Stimulated activated CD4-positive, alpha-beta T cell treated with anti-CD3 and anti-CD28 coated beads, Interleukin-1b, Interleukin-23, amount 100 ng/mL, for 48 hours (primary cell): Measurements from ENCODE around the gene TRIM24.
"Not testable (repeated sequence)": the region's sequence is repeated elsewhere in the genome, so short reads cannot be mapped to it uniquely, and the experiment has no call there.

Experiments
- DNase-seq: peaks from one replicate; pipeline ENCODE4 v3.0.0-alpha.2; 2020

The TRIM24 gene

GRCh38 chr7:138499340-138499739 lies 39.3 kb downstream of the TRIM24 start:
- DNase-seq, result no peak

GRCh38 chr7:138500303-138500702 lies 40.2 kb downstream of the TRIM24 start:
- not testable (repeated sequence) for DNase-seq

GRCh38 chr7:138500892-138501291 lies 40.8 kb downstream of the TRIM24 start:
- DNase-seq, result no peak

- DNase-seq, result no peak
These were observed 42.1 kb downstream of the TRIM24 start for GRCh38 chr7:138502023-138502767.

GRCh38 chr7:138505361-138505873 lies 45.4 kb downstream of the TRIM24 start:
- no peak for DNase-seq

DNA sequence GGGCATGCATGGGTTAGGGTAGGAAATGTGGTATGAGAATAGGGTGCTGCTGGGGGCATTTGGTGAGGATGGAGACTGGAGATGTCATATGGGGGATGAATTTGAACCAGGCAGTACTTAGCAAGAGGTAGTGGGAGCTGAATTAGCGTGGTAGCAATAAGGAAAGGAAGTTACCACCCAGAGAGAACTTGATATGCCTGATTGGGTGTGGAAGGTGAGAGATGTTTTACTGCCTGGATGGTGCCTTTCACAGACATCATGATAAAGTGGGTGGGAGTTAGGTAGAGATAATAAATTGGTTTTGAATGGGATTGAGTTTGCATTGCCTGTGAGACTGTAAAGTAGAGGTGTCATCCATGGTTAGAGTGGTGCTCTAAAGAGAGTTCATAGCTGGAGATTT lies 46.7 kb downstream of the TRIM24 start:
- no peak for DNase-seq

GRCh38 chr7:138510003-138510402 lies 49.9 kb downstream of the TRIM24 start:
- no peak for DNase-seq

DNA sequence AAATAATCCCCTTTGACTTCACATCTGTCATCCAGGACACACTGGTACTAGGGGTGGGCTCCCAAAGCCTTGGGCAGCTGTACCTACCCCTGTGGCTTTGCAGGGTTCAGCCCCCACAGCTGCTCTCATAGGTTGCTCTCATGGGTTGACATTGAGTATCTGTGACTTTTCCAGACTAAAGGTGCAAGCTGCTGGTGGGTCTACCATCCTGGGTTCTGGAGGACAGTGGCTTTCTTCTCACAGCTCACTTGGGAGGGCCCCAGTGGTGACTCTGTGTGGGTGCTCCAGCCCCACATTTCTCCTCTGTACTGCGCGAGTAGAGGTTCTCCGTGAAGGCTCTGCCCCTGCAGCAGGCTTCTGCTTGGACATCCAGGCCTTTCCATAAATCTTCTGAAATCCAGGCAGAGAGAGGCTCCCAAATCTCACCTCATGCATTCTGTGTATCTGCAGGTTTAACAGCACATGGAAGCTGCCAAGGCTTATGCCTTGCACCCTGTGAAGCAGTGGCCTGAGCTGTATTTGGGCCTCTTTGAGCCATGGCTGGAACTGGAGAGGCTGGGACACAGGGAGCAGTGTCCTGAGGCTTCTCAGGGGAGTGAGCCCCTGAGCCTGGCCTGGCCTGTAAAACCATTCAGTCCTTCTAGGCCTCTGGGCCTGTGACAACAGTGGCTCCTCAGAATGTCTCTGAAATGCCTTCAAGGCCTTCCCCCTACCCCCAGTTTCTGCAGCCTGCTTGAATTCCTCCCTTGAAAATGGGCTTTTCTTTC lies 52.2 kb downstream of the TRIM24 start:
- DNase-seq, result no peak

DNA sequence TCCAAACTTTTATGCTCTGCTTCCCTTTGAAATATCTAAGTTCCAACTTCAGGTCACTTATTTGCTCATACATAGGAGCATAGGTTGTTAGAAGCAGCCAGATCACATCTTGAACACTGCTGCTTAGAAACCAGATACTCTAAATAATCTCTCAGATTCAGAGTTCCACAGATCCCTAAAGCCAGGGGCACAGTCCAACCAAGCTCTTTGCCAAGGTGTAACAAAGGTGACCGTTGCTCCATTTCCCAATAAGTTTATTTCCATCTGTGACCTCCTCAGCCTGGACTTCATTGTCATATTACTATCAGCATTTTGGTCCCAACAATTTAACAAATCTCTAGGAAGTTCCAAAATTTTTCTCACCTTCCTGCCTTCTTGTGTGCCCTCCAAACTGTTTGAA lies 52.8 kb downstream of the TRIM24 start:
- no peak for DNase-seq

DNA sequence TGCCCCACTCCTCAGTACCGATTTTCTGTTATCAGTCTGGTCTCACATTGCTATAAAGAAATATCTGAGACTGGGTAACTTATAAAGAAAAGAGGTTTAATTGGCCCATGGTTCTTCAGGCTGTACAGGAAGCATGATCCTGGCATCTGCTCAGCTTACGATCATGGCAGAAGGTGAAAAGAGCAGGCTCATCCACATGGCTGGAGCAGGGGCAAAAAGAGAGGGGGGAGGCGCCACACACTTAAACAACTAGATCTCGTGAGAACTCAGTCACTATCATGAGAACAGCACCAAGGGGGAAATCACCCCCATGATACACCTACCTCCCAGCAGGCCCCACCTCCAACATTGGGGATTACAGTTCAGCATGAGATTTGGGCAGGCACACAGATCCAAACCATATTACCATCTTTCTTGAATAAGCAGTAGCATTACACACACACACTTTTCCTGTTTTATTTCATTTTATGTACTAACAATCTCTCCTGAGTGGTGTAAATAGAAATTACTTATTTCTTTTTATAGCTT lies 53.3 kb downstream of the TRIM24 start:
- no peak for DNase-seq

DNA sequence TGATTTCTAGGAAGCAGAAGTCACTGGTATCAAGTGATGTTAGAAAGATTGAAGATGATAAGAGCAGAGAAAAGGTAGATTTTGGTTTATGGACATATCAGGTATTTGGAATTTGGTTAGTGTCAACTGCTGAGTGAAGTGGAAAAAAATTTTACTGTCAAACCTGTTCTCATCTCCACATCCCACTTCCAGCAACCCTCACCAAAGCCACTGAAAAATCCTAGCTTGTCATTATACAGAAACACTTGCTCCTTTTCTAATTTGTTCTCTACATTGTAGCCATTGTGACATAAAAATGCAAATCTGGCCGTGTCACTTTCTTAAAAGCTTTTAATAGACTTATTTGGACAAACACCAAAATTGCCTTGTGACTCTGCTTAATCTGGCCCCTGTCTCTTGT lies 54.0 kb downstream of the TRIM24 start:
- no peak for DNase-seq

- DNase-seq, result no peak
These were observed 55.0 kb downstream of the TRIM24 start for GRCh38 chr7:138515001-138515528.

DNA sequence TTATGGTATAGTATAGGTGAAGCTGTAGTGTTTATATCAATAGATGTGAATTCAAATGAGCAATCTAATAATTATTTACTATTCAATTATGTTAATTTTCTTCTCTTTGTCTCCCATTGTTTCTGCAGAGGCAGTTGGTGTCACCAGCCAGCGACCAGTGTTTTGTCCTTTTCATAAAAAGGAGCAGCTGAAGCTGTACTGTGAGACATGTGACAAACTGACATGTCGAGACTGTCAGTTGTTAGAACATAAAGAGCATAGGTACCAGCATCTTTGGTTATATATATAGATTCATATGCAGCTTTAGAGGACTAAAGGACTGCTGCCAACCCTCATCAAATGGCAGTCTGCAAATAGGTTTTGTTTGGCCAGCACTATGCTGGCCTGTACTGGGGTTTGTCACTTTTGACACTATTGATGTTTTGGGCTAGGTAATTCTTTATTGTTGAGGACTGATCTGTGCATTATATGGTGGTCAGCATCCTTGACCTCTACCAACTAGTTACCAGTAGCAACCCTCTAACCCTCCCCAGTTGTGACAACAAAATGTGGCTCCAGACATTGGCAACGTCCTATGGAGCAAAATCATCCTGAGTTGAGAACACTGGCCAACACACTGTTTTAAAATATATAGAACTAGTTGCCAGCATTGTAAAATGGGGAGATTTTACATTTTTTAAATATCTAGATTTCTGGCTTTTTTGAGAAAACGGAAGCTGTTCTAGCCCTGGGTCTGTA lies 59.2 kb downstream of the TRIM24 start:
- no peak for DNase-seq

DNA sequence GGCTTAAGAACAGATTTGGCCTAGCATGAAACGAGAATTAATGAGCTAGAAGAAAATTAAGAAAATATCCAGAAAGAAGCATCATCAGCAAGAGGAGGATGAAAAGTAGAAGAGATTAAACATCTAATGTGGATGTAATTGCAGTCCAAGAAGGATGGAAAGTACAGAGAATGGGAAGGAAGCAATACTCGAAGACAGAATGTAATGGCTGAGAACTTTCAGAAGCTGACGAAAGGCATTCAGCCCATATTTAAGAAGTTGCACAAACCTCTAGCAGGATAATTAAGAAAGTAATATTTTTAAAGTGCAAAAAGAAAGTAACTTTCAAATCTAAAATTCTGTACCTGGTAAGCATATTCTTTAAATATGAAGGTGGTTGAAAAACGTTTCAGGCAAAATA lies 60.7 kb downstream of the TRIM24 start:
- DNase-seq, result no peak

- no peak for DNase-seq
These were observed 61.9 kb downstream of the TRIM24 start for GRCh38 chr7:138521837-138522461.

GRCh38 chr7:138524259-138524658 lies 64.2 kb downstream of the TRIM24 start:
- DNase-seq, result no peak

GRCh38 chr7:138525757-138526156 lies 65.7 kb downstream of the TRIM24 start:
- DNase-seq, result no peak

DNA sequence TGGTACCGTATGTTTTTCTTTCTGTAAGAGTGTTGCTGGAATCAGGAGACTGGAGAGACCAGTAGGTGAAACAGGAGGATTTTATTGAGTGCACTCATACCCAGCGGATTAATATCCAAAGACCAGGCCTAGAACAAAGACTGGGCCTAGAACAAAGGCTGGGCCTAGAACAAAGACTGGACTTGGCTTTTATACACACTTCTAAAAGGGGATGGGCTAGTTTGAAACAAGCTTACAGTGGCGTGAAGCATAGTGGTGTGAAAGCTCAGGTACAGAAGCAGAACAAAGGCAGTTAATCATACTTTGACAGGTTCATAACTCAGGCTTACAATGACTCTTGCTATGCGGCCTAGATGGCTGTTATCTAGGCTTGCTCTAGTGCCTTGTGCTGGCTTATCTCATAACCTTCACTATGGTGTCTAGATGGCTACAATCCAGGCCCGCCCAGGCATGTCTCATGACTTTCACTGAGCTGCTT lies 67.7 kb downstream of the TRIM24 start:
- DNase-seq, result no peak

- not testable (repeated sequence) for DNase-seq
These were observed 76.8 kb downstream of the TRIM24 start for GRCh38 chr7:138536833-138537232.

DNA sequence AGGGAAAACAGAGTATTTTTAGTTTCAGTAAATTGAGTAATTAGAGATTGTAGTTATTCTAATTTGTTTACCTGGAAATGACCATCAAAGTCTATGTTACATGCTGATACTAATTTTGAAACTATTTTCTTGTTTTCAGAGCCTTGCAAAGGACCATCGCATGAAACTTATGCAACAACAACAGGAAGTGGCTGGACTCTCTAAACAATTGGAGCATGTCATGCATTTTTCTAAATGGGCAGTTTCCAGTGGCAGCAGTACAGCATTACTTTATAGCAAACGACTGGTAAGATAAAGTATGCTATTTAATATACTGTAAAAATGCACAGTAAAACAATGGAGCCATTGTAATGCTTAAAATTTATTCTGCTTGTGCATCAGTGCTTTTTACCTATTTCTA lies 78.5 kb downstream of the TRIM24 start:
- no peak for DNase-seq

GRCh38 chr7:138538997-138539644 lies 79.1 kb downstream of the TRIM24 start:
- DNase-seq, result no peak

GRCh38 chr7:138542183-138542582 lies 82.1 kb downstream of the TRIM24 start:
- no peak for DNase-seq
